HEK293 (cell line): ENCODE results near the gene UBE2G2.

Experiments
- CTCF ChIA-PET: fragments of 350-600 bp; formaldehyde crosslinking; extraction: SDS; loops from one replicate; lab custom pipeline; 2021; ENCODE audit warnings: antibody characterized with exemption; lab: Yijun Ruan, JAX
- POLR2A ChIA-PET: fragments of 300-600 bp; formaldehyde crosslinking; extraction: SDS; loops from one replicate; lab custom pipeline; 2020; ENCODE audit warnings: antibody characterized with exemption, inconsistent platforms; lab: Yijun Ruan, JAX
- H3K27ac ChIP-seq: fragments of 200-500 bp; sonication (Bioruptor generic); 2 replicates; pipeline ENCODE4 v1.5.1; 2014; ENCODE audit warnings: low read depth, low read length, control low read depth, inconsistent platforms; ENCODE audit errors: extremely low read depth
- H3K36me3 ChIP-seq, 2 experiments: fragments of 200-500 bp in 1 of 2; sonication (Bioruptor generic) in 1 of 2; 1 replicate in 1 of 2; 2 replicates in 1 of 2; pipeline ENCODE4 v1.5.1; 2014 to 2017; ENCODE audit warnings: inconsistent platforms in 2 of 2, low read length in 2 of 2; ENCODE audit not compliant: control insufficient read depth in 2 of 2, insufficient read depth in 1 of 2
- H3K4me1 ChIP-seq: fragments of 200-500 bp; sonication (Bioruptor generic); 2 replicates; pipeline ENCODE4 v1.5.1; 2014; ENCODE audit warnings: mild to moderate bottlenecking, low read length, inconsistent platforms; ENCODE audit not compliant: control insufficient read depth, insufficient read depth
- H3K4me3 ChIP-seq: 2 replicates; pipeline ENCODE4 v1.5.1; 2011; ENCODE audit warnings: low read depth, mild to moderate bottlenecking, control low read depth, low read length, moderate library complexity
- H3K9me3 ChIP-seq: fragments of 200-500 bp; sonication (Bioruptor generic); 2 replicates; pipeline ENCODE4 v1.5.1; 2014; ENCODE audit warnings: low read depth, low read length, inconsistent platforms; ENCODE audit not compliant: control insufficient read depth, insufficient read depth
- FEZF1 ChIP-seq: fragments of 450-650 bp; formaldehyde crosslinking; IDR thresholded peaks from 2 replicates; pipeline ENCODE4 v1.5.1; 2016; ENCODE audit warnings: missing biosample characterization, missing genetic modification characterization
- MEIS1 ChIP-seq: sonication (generic); formaldehyde crosslinking; IDR thresholded peaks from 2 replicates; pipeline ENCODE4 v1.8.1; 2022; ENCODE audit warnings: missing genetic modification reagents, mild to moderate bottlenecking, borderline replicate concordance
- MYNN ChIP-seq: fragments of 450-650 bp; formaldehyde crosslinking; IDR thresholded peaks from 2 replicates; pipeline ENCODE4 v1.5.1; 2016; ENCODE audit warnings: missing biosample characterization, missing genetic modification characterization, borderline replicate concordance
- SETDB1 ChIP-seq: IDR thresholded peaks from one replicate; pipeline ENCODE4 v1.6.1; 2017; ENCODE audit warnings: mild to moderate bottlenecking, low read length, moderate library complexity, mixed read lengths; ENCODE audit not compliant: insufficient read length
- ZFP3 ChIP-seq: fragments of 450-650 bp; formaldehyde crosslinking; IDR thresholded peaks from 2 replicates; pipeline ENCODE4 v1.5.1; 2016; ENCODE audit warnings: low read depth, missing biosample characterization, missing genetic modification characterization
- ZNF366 ChIP-seq: fragments of 450-650 bp; formaldehyde crosslinking; conservative IDR thresholded peaks from 2 replicates; pipeline ENCODE4 v1.5.1; 2016; ENCODE audit warnings: missing biosample characterization, missing genetic modification characterization
- ZNF394 ChIP-seq: fragments of 450-650 bp; formaldehyde crosslinking; IDR thresholded peaks from 2 replicates; pipeline ENCODE4 v1.5.1; 2016; ENCODE audit warnings: missing biosample characterization, missing genetic modification characterization, mild to moderate bottlenecking, moderate library complexity, borderline replicate concordance
- ZNF404 ChIP-seq: fragments of 450-650 bp; formaldehyde crosslinking; IDR thresholded peaks from 2 replicates; pipeline ENCODE4 v1.5.1; 2017; ENCODE audit warnings: missing biosample characterization, missing genetic modification characterization
- ZNF433 ChIP-seq: fragments of 450-650 bp; formaldehyde crosslinking; IDR thresholded peaks from 2 replicates; pipeline ENCODE4 v1.5.1; 2016; ENCODE audit warnings: missing biosample characterization, missing genetic modification characterization, low read depth
- ZNF48 ChIP-seq: fragments of 450-650 bp; formaldehyde crosslinking; IDR thresholded peaks from 2 replicates; pipeline ENCODE4 v1.5.1; 2016; ENCODE audit warnings: missing biosample characterization, missing genetic modification characterization
- TF ChIP-seq, protein P1 (sequence below): fragments of 450-650 bp; formaldehyde crosslinking; conservative IDR thresholded peaks from 2 replicates; pipeline ENCODE4 v1.5.1; 2016; ENCODE audit warnings: low read depth, missing biosample characterization, missing genetic modification characterization
- TF ChIP-seq, protein P2 (sequence below): fragments of 450-650 bp; formaldehyde crosslinking; IDR thresholded peaks from 2 replicates; pipeline ENCODE4 v1.5.1; 2016; ENCODE audit warnings: missing biosample characterization, missing genetic modification characterization
- TF ChIP-seq, protein P3 (sequence below): fragments of 450-650 bp; formaldehyde crosslinking; IDR thresholded peaks from 2 replicates; pipeline ENCODE4; 2016; ENCODE audit warnings: missing biosample characterization, missing genetic modification characterization
- TF ChIP-seq, protein P4 (sequence below): fragments of 450-650 bp; formaldehyde crosslinking; IDR thresholded peaks from 2 replicates; pipeline ENCODE4 v1.5.1; 2016; ENCODE audit warnings: missing biosample characterization, missing genetic modification characterization, borderline replicate concordance
- TF ChIP-seq, protein P5 (sequence below): fragments of 450-650 bp; formaldehyde crosslinking; IDR thresholded peaks from 2 replicates; pipeline ENCODE4 v1.5.1; 2016; ENCODE audit warnings: missing biosample characterization, missing genetic modification characterization
- TF ChIP-seq, protein P6 (sequence below): fragments of 450-650 bp; formaldehyde crosslinking; IDR thresholded peaks from 2 replicates; pipeline ENCODE4 v1.5.1; 2016; ENCODE audit warnings: missing biosample characterization, missing genetic modification characterization
- TF ChIP-seq, protein P7 (sequence below): fragments of 450-650 bp; formaldehyde crosslinking; IDR thresholded peaks from 2 replicates; pipeline ENCODE4 v1.5.1; 2016; ENCODE audit warnings: missing biosample characterization, missing genetic modification characterization, low read depth

UBE2G2 gene

DNA sequence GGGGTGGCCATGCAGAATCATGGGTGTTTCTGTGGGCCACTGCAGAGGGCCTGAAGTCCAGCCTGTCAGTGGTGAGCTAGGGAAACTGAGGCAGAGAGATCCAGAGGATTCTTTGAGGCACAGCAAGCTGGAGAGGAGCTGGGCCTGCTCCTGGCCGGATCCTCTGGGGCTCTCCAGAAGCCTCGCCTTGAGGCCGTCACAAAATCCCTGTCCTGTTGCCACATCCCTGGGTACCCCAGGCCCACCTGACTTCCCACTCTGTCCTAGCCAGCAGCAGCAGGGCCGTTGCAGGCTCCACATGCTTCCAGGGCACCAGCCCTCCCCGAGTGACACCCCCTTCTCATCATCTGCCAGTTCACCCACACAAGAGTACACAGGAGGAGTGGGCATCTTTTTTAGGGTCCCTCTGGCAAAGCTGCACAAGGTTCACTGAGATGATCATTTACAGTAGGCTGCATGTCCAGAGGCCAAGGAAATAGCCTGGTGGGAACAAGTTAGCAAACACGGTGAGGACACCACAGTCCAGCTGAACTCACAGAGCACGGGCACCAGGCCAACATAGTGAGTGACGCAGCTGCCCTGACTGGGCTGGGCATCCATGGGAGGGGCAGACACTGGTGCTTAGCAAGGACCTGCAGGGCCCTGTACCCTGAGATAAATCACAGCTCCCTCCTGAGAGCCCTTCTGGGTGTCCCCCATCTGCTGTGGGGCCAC is 65.2 kb downstream of the UBE2G2 start:
- Histone ChIP-seq H3K9me3 (no peaks in the 10 kb centered on the region), H3K27ac (no peak overlapping the region), H3K4me1 (no peaks in the 10 kb centered on the region), H3K4me3 (no peak overlapping the region), H3K36me3 (no peaks in the 10 kb centered on the region)
- ChIA-PET CTCF (interaction anchor here (1.5 kb wide), 1 partner anchor 157 kb away, joined by 3 read pairs; no protein-coding TSS in a partner anchor), POLR2A (interaction anchor here (0.6 kb wide), 1 partner anchor 11 kb away, joined by 3 read pairs; no protein-coding TSS in a partner anchor)
- TF ChIP-seq ZFP3 (no peak), MYNN (tag by site-specific recombination) (no peak), SETDB1 (no peak), FEZF1 (no peak), MEIS1 (CRISPR knock-in tag) (no peak), ZNF48 (tag by site-specific recombination) (no peak), ZNF404 (tag by site-specific recombination) (no peak), ZNF433 (tag by site-specific recombination) (no peak)
- TF ChIP-seq, protein P1, sequence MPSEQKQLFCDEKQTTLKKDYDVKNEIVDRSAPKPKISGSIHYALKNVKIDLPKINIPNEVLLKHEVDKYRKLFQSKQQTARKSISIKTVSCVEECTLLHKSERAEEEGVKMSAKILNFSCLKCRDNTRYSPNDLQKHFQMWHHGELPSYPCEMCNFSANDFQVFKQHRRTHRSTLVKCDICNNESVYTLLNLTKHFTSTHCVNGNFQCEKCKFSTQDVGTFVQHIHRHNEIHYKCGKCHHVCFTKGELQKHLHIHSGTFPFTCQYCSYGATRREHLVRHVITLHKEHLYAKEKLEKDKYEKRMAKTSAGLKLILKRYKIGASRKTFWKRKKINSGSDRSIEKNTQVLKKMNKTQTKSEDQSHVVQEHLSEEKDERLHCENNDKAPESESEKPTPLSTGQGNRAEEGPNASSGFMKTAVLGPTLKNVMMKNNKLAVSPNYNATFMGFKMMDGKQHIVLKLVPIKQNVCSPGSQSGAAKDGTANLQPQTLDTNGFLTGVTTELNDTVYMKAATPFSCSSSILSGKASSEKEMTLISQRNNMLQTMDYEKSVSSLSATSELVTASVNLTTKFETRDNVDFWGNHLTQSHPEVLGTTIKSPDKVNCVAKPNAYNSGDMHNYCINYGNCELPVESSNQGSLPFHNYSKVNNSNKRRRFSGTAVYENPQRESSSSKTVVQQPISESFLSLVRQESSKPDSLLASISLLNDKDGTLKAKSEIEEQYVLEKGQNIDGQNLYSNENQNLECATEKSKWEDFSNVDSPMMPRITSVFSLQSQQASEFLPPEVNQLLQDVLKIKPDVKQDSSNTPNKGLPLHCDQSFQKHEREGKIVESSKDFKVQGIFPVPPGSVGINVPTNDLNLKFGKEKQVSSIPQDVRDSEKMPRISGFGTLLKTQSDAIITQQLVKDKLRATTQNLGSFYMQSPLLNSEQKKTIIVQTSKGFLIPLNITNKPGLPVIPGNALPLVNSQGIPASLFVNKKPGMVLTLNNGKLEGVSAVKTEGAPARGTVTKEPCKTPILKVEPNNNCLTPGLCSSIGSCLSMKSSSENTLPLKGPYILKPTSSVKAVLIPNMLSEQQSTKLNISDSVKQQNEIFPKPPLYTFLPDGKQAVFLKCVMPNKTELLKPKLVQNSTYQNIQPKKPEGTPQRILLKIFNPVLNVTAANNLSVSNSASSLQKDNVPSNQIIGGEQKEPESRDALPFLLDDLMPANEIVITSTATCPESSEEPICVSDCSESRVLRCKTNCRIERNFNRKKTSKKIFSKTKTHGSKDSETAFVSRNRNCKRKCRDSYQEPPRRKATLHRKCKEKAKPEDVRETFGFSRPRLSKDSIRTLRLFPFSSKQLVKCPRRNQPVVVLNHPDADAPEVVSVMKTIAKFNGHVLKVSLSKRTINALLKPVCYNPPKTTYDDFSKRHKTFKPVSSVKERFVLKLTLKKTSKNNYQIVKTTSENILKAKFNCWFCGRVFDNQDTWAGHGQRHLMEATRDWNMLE: no peak
- TF ChIP-seq, protein P2, sequence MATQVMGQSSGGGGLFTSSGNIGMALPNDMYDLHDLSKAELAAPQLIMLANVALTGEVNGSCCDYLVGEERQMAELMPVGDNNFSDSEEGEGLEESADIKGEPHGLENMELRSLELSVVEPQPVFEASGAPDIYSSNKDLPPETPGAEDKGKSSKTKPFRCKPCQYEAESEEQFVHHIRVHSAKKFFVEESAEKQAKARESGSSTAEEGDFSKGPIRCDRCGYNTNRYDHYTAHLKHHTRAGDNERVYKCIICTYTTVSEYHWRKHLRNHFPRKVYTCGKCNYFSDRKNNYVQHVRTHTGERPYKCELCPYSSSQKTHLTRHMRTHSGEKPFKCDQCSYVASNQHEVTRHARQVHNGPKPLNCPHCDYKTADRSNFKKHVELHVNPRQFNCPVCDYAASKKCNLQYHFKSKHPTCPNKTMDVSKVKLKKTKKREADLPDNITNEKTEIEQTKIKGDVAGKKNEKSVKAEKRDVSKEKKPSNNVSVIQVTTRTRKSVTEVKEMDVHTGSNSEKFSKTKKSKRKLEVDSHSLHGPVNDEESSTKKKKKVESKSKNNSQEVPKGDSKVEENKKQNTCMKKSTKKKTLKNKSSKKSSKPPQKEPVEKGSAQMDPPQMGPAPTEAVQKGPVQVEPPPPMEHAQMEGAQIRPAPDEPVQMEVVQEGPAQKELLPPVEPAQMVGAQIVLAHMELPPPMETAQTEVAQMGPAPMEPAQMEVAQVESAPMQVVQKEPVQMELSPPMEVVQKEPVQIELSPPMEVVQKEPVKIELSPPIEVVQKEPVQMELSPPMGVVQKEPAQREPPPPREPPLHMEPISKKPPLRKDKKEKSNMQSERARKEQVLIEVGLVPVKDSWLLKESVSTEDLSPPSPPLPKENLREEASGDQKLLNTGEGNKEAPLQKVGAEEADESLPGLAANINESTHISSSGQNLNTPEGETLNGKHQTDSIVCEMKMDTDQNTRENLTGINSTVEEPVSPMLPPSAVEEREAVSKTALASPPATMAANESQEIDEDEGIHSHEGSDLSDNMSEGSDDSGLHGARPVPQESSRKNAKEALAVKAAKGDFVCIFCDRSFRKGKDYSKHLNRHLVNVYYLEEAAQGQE: no peak
- TF ChIP-seq, protein P3, sequence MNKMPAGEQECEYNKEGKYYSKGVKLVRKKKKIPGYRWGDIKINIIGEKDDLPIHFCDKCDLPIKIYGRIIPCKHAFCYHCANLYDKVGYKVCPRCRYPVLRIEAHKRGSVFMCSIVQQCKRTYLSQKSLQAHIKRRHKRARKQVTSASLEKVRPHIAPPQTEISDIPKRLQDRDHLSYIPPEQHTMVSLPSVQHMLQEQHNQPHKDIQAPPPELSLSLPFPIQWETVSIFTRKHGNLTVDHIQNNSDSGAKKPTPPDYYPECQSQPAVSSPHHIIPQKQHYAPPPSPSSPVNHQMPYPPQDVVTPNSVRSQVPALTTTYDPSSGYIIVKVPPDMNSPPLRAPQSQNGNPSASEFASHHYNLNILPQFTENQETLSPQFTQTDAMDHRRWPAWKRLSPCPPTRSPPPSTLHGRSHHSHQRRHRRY (tag by site-specific recombination): no peak
- TF ChIP-seq, protein P4, sequence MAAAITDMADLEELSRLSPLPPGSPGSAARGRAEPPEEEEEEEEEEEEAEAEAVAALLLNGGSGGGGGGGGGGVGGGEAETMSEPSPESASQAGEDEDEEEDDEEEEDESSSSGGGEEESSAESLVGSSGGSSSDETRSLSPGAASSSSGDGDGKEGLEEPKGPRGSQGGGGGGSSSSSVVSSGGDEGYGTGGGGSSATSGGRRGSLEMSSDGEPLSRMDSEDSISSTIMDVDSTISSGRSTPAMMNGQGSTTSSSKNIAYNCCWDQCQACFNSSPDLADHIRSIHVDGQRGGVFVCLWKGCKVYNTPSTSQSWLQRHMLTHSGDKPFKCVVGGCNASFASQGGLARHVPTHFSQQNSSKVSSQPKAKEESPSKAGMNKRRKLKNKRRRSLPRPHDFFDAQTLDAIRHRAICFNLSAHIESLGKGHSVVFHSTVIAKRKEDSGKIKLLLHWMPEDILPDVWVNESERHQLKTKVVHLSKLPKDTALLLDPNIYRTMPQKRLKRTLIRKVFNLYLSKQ (tag by site-specific recombination): no peak

DNA sequence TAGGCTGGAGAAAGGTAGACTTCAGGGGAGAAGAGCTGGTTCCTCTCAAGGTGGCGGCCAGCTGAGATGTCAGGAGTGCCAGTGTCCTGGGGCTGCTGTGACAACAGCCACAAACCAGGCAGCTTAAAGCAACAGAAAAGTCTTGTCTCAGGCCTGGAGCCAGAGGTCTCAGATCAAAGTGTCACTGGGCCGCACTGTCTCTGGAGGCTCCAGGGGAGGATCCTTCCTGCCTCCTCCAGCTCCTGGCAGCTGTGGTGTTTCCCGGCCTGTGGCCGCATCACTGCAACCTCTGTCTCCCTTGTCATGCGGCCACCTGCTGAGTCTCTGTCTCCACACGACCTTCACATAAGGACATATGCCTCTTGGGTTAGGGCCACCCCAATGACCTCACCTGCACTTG is 65.8 kb downstream of the UBE2G2 start:
- CTCF ChIA-PET: interaction anchor here (1.5 kb wide), 1 partner anchor 158 kb away, joined by 3 read pairs; no protein-coding TSS in a partner anchor
- H3K36me3 ChIP-seq: no peaks in the 10 kb centered on the region
- H3K4me3 ChIP-seq: no peak overlapping the region
- POLR2A ChIA-PET: interaction anchor here (0.6 kb wide), 1 partner anchor 11 kb away, joined by 3 read pairs; no protein-coding TSS in a partner anchor
- H3K9me3 ChIP-seq: no peaks in the 10 kb centered on the region
- no peaks in the 10 kb centered on the region for H3K4me1 ChIP-seq
- H3K27ac ChIP-seq: no peak overlapping the region
- TF ChIP-seq SETDB1 (no peak), ZNF394 (no peak), ZNF404 (tag by site-specific recombination) (no peak), ZNF366 (tag by site-specific recombination) (no peak)
- TF ChIP-seq, protein P5, sequence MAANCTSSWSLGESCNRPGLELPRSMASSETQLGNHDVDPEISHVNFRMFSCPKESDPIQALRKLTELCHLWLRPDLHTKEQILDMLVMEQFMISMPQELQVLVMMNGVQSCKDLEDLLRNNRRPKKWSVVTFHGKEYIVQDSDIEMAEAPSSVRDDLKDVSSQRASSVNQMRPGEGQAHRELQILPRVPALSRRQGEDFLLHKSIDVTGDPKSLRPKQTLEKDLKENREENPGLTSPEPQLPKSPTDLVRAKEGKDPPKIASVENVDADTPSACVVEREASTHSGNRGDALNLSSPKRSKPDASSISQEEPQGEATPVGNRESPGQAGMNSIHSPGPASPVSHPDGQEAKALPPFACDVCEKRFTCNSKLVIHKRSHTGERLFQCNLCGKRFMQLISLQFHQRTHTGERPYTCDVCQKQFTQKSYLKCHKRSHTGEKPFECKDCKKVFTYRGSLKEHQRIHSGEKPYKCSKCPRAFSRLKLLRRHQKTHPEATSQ (tag by site-specific recombination): no peak
- TF ChIP-seq, protein P6, sequence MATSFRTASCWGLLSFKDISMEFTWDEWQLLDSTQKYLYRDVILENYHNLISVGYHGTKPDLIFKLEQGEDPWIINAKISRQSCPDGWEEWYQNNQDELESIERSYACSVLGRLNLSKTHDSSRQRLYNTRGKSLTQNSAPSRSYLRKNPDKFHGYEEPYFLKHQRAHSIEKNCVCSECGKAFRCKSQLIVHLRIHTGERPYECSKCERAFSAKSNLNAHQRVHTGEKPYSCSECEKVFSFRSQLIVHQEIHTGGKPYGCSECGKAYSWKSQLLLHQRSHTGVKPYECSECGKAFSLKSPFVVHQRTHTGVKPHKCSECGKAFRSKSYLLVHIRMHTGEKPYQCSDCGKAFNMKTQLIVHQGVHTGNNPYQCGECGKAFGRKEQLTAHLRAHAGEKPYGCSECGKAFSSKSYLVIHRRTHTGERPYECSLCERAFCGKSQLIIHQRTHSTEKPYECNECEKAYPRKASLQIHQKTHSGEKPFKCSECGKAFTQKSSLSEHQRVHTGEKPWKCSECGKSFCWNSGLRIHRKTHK (tag by site-specific recombination): no peak
- TF ChIP-seq, protein P7, sequence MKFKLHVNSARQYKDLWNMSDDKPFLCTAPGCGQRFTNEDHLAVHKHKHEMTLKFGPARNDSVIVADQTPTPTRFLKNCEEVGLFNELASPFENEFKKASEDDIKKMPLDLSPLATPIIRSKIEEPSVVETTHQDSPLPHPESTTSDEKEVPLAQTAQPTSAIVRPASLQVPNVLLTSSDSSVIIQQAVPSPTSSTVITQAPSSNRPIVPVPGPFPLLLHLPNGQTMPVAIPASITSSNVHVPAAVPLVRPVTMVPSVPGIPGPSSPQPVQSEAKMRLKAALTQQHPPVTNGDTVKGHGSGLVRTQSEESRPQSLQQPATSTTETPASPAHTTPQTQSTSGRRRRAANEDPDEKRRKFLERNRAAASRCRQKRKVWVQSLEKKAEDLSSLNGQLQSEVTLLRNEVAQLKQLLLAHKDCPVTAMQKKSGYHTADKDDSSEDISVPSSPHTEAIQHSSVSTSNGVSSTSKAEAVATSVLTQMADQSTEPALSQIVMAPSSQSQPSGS: no peak
